NCI-H345 (cell line): ENCODE measurements around the gene PIGZ.
A peak's percentile ranks its signal among the peaks of the same experiment; 100 is the strongest.

Source experiments
- DNase-seq: peaks from one replicate; lab custom pipeline; 2025; lab: John Stamatoyannopoulos, UW

The PIGZ gene

GRCh38 chr3:197001972-197002700, 33.5 kb upstream of the PIGZ start:
- no peak for DNase-seq

- no peak for DNase-seq
Observed at GRCh38 chr3:197001106-197001971, 32.7 kb upstream of the PIGZ start.

GRCh38 chr3:197000211-197000610, 31.6 kb upstream of the PIGZ start:
- no peak for DNase-seq

- DNase-seq = no peak
Observed at GRCh38 chr3:196998966-196999760, 30.5 kb upstream of the PIGZ start.

- DNase-seq = no peak
Observed at GRCh38 chr3:196997311-196997710, 28.7 kb upstream of the PIGZ start.

GRCh38 chr3:196996454-196997265, 28.0 kb upstream of the PIGZ start:
- DNase-seq = peak; percentile 59

- DNase-seq = no peak
Observed at GRCh38 chr3:196995646-196996355, 27.2 kb upstream of the PIGZ start.

- no peak for DNase-seq
Observed at GRCh38 chr3:196995027-196995426, 26.4 kb upstream of the PIGZ start.

- no peak for DNase-seq
Observed at GRCh38 chr3:196994056-196994455, 25.4 kb upstream of the PIGZ start.

GRCh38 chr3:196992461-196993065, 23.9 kb upstream of the PIGZ start:
- no peak for DNase-seq

- no peak for DNase-seq
Observed at GRCh38 chr3:196991581-196992460, 23.2 kb upstream of the PIGZ start.

GRCh38 chr3:196990601-196991007, 22.0 kb upstream of the PIGZ start:
- no peak for DNase-seq

GRCh38 chr3:196989721-196990262, 21.2 kb upstream of the PIGZ start:
- DNase-seq = peak; percentile 89

GRCh38 chr3:196988241-196989029, 19.8 kb upstream of the PIGZ start:
- DNase-seq = peak; percentile 49

GRCh38 chr3:196987022-196987421, 18.4 kb upstream of the PIGZ start:
- DNase-seq = no peak

GRCh38 chr3:196985954-196986885, 17.6 kb upstream of the PIGZ start:
- DNase-seq = no peak

GRCh38 chr3:196985298-196985697, 16.7 kb upstream of the PIGZ start:
- no peak for DNase-seq
